Effector memory CD4-positive, alpha-beta T cell (primary cell): ENCODE data around the gene UBE2QL1.

Source experiments
- DNase-seq, 3 donors: peaks; one replicate each; pipeline ENCODE4 v3.0.0-alpha.2; 2020
- H3K27ac ChIP-seq: 2 replicates; pipeline ENCODE4 v1.7.0; 2013; ENCODE audit warnings: mild to moderate bottlenecking, low read length, moderate library complexity; ENCODE audit not compliant: insufficient read depth, poor library complexity, severe bottlenecking
- H3K27me3 ChIP-seq: replicated peaks from 2 replicates; pipeline ENCODE4 v1.7.0; 2013; ENCODE audit warnings: mild to moderate bottlenecking, low read length; ENCODE audit not compliant: insufficient read depth, control insufficient read depth, poor library complexity, severe bottlenecking
- H3K36me3 ChIP-seq: 2 replicates; pipeline ENCODE4 v1.7.0; 2013; ENCODE audit warnings: mild to moderate bottlenecking, low read length, moderate library complexity; ENCODE audit not compliant: control insufficient read depth, insufficient read depth
- H3K4me1 ChIP-seq: 2 replicates; pipeline ENCODE4 v1.7.0; 2013; ENCODE audit warnings: low read length, mild to moderate bottlenecking; ENCODE audit not compliant: control insufficient read depth, insufficient read depth, poor library complexity, severe bottlenecking
- H3K4me3 ChIP-seq: 2 replicates; pipeline ENCODE4 v1.7.0; 2013; ENCODE audit warnings: low read length, low read depth, mild to moderate bottlenecking; ENCODE audit not compliant: insufficient read depth, poor library complexity, severe bottlenecking
- H3K9me3 ChIP-seq: 2 replicates; pipeline ENCODE4 v1.7.0; 2013; ENCODE audit warnings: mild to moderate bottlenecking, low read length, moderate library complexity; ENCODE audit not compliant: control insufficient read depth

Gene UBE2QL1

GRCh38 chr5:6518298-6519057, 69.8 kb downstream of the UBE2QL1 start:
- Histone ChIP-seq H3K4me3 (no peak overlapping the region), H3K27me3 (no peaks in the 10 kb centered on the region), H3K9me3 (no peaks in the 10 kb centered on the region), H3K4me1 (no peaks in the 10 kb centered on the region), H3K36me3 (no peaks in the 10 kb centered on the region), H3K27ac (no peak overlapping the region)
- DNase-seq: no peak

GRCh38 chr5:6520201-6520600, 71.5 kb downstream of the UBE2QL1 start:
- DNase-seq: no peak
- no peaks in the 10 kb centered on the region for H3K9me3 ChIP-seq

GRCh38 chr5:6522331-6522730, 73.7 kb downstream of the UBE2QL1 start:
- H3K4me1 ChIP-seq: no peaks in the 10 kb centered on the region
- H3K4me3 ChIP-seq: no peak overlapping the region
- H3K27ac ChIP-seq: no peak overlapping the region
- DNase-seq: no peak
- H3K9me3 ChIP-seq: no peaks in the 10 kb centered on the region
- no peaks in the 10 kb centered on the region for H3K36me3 ChIP-seq
- H3K27me3 ChIP-seq: no peaks in the 10 kb centered on the region

More at GRCh38 chr5:6520201-6520600, 71.5 kb downstream of the UBE2QL1 start:
- no peak overlapping the region for H3K4me3 ChIP-seq
- no peak overlapping the region for H3K27ac ChIP-seq
- no peaks in the 10 kb centered on the region for H3K4me1 ChIP-seq
- H3K27me3 ChIP-seq: no peaks in the 10 kb centered on the region
- no peaks in the 10 kb centered on the region for H3K36me3 ChIP-seq

- no peak overlapping the region for H3K27ac ChIP-seq
- no peaks in the 10 kb centered on the region for H3K36me3 ChIP-seq
- DNase-seq: no peak
- no peaks in the 10 kb centered on the region for H3K9me3 ChIP-seq
- H3K27me3 ChIP-seq: no peaks in the 10 kb centered on the region
- no peak overlapping the region for H3K4me3 ChIP-seq
- no peaks in the 10 kb centered on the region for H3K4me1 ChIP-seq
These were observed 74.3 kb downstream of the UBE2QL1 start for GRCh38 chr5:6522923-6523322.

GRCh38 chr5:6525422-6525821, 76.8 kb downstream of the UBE2QL1 start:
- Histone ChIP-seq H3K4me3 (no peak overlapping the region), H3K27me3 (no peaks in the 10 kb centered on the region), H3K27ac (no peak overlapping the region), H3K36me3 (no peaks in the 10 kb centered on the region), H3K9me3 (no peaks in the 10 kb centered on the region), H3K4me1 (no peaks in the 10 kb centered on the region)
- no peak for DNase-seq

- DNase-seq: no peak
- Histone ChIP-seq H3K4me1 (no peaks in the 10 kb centered on the region), H3K27me3 (no peaks in the 10 kb centered on the region), H3K9me3 (no peaks in the 10 kb centered on the region), H3K4me3 (no peak overlapping the region), H3K36me3 (no peaks in the 10 kb centered on the region), H3K27ac (no peak overlapping the region)
These were observed 77.3 kb downstream of the UBE2QL1 start for GRCh38 chr5:6525910-6526309.

- H3K27ac ChIP-seq: no peak overlapping the region
- no peaks in the 10 kb centered on the region for H3K27me3 ChIP-seq
- H3K9me3 ChIP-seq: no peaks in the 10 kb centered on the region
- no peaks in the 10 kb centered on the region for H3K36me3 ChIP-seq
- DNase-seq: no peak
- H3K4me1 ChIP-seq: no peaks in the 10 kb centered on the region
- no peak overlapping the region for H3K4me3 ChIP-seq
These were observed 79.2 kb downstream of the UBE2QL1 start for GRCh38 chr5:6527749-6528455.

- Histone ChIP-seq H3K9me3 (no peaks in the 10 kb centered on the region), H3K4me3 (no peak overlapping the region), H3K27me3 (no peaks in the 10 kb centered on the region), H3K36me3 (no peaks in the 10 kb centered on the region), H3K27ac (no peak overlapping the region), H3K4me1 (no peaks in the 10 kb centered on the region)
- DNase-seq: no peak
These were observed 86.9 kb downstream of the UBE2QL1 start for GRCh38 chr5:6535594-6535993.

GRCh38 chr5:6539060-6539459, 90.4 kb downstream of the UBE2QL1 start:
- Histone ChIP-seq H3K4me3 (no peak overlapping the region), H3K36me3 (no peaks in the 10 kb centered on the region), H3K9me3 (no peaks in the 10 kb centered on the region), H3K27ac (no peak overlapping the region), H3K27me3 (no peaks in the 10 kb centered on the region), H3K4me1 (no peaks in the 10 kb centered on the region)
- no peak for DNase-seq

GRCh38 chr5:6540111-6540827, 91.6 kb downstream of the UBE2QL1 start:
- no peak overlapping the region for H3K4me3 ChIP-seq
- H3K9me3 ChIP-seq: no peaks in the 10 kb centered on the region
- no peaks in the 10 kb centered on the region for H3K27me3 ChIP-seq
- no peak overlapping the region for H3K27ac ChIP-seq
- H3K4me1 ChIP-seq: no peaks in the 10 kb centered on the region
- no peak for DNase-seq
- no peaks in the 10 kb centered on the region for H3K36me3 ChIP-seq
